Measurements from ENCODE around the gene LRMDA.

- TF ChIP-seq CTCF (IDR thresholded peaks at IDR 0.05) (no peak), POLR2A (IDR thresholded peaks at IDR 0.05) (no peak)
Measured at GRCh38 chr10:75957314-75958120, 526.1 kb downstream of the LRMDA start.

All from adrenal gland (tissue), 5 donors.